OCI-M2 (cell line): Measurements from ENCODE around the gene ARL8A.
"Not testable (repeated sequence)": the region's sequence is repeated elsewhere in the genome, so short reads cannot be mapped to it uniquely, and the experiment has no call there.

Experiments
- DNase-seq: peaks from one replicate; lab custom pipeline; 2025; ENCODE audit not compliant: unreplicated experiment; lab: John Stamatoyannopoulos, UW

The ARL8A gene

DNA sequence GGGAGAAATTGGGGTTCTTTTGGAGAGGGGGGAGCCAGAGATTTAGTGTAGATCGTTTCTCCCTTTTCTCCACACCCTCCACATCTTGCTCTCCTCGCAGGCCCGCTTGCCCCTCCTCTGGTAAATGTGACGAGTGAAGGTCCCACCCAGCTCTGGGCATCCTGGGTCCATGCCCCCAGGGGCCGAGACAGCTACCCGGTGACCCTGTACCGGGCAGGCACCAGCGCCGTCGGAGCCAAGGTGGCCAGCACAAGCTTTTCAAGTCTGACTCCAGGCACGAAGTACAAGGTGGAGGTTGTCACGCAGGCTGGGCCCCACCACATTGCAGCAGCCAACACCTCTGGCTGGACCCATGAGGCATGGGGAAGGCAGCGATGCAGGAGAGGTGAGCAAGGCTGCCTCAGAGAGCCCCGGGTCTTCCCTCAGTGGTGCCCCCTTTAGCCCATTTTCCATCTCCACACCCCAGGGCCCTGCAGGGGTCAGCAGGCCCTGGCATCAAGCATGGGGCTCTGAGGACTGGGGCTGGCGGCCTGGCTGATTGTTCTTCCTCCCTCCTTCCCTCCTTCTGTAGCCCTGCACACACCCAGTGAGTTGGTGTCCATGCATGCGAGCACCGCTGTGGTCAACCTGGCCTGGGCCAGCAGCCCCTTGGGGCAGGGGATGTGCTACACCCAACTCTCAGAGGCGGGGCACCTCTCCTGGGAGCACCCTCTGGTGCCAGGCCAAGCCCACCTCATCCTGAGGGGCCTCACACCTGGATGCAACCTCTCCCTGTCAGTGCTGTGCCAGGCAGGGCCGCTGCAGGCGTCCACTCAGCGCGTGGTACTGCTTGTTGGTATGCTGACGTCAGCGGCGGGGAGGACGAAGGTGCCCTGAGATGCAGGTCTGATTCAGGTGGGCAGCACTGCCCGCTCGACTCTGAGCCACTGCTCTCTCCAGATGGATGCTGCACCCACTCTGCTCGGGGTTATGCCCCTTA, 32.7 kb upstream of the ARL8A start:
- no peak for DNase-seq

- DNase-seq: no peak
Measured at GRCh38 chr1:202173993-202174392, 29.5 kb upstream of the ARL8A start.

GRCh38 chr1:202172015-202172355, 27.4 kb upstream of the ARL8A start:
- no peak for DNase-seq

DNA sequence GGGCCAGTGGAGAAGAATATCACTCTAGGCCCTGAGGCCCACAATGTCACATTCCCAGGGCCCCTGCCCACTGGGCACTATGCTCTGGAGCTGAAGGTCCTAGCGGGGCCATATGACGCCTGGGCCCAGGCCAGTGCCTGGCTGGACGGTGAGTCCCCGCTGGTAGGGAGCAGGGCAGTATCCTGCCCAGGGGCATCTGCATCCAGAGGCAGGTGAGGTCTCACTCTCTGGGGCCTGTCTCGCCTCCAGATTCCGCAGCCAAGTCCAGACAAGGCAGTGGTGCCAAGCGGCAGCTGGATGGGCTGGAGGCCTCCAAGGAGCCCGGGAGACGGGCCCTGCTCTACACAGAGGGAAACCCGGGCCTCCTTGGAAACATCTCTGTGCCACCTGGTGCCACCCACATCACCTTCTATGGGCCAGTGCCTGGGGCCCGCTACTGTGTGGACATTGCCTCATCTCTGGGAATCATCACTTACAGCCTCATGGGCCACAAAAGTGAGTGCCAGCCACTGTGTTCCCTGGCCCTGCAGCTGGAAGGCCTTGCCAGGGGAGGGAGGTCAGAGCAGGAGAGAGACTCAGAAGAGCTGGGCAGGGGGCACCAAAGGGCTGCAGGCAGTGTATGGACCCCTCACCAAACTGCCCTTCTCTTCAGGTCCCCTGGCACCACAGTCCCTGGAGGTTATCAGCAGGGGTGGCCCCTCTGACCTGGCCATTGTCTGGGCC, 26.9 kb upstream of the ARL8A start:
- DNase-seq: no peak

GRCh38 chr1:202170726-202171125, 26.2 kb upstream of the ARL8A start:
- no peak for DNase-seq

GRCh38 chr1:202168861-202169260, 24.3 kb upstream of the ARL8A start:
- DNase-seq: no peak

- no peak for DNase-seq
Measured at GRCh38 chr1:202167708-202168415, 23.3 kb upstream of the ARL8A start.

DNA sequence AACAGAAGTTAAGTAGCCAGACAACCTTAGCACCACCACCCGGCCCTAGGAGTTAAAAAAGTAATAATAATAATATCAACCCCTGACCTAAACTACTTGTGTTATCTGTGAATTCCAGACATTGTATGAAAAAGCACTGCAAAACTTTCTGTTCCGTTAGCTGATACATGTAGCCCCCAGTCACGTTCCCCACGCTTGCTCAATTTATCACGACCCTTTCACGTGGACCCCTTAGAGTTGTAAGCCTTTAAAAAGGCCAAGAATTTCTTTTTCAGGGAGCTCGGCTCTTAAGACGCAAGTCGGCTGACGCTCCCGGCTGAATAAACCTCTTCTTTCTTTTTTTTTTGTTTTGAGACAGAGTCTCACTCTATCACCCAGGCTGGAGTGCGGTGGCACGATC, 22.5 kb upstream of the ARL8A start:
- DNase-seq: not testable (repeated sequence)

DNA sequence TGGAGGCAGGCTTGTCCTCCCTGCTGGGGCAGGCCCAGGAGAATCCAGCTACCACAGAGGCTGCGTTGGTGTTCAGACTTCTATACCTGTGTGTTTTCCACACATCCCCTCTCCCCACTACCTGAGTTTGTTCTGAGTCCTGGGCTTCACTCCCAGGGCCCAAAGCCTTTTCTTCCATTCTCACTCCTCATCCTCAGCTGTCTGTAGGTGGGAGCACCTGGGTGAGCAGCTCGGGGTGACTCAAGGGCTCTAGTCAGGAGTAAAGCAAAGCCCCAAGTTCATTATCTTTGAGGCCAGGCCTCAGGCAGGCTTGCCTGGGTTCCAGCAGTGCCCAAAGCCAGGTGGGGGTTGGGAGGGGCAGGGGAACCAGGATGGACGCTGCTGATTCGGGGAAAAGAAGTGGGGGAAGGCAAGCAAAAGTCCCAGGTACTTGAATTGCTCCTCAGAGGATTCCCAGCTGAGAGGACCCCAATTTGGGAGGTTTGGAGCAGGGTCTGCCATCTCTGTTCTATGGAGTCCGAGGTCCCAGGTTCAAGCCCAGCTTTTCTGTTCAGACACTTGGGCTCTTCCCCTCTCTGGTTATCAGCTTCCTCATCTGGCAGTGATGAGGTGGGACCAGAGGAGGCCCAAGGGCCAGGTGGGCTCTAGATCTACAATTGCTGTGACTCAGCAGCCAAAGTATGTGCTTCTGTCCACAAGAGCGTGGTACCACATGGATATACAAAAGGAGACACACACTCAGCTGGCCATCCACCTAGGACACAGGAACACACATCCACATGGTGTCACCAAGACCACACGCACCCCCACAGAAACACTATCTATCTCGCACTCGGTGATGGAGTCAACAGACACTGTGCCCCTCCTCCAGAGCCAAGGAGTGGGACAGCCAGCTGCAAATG, 21.7 kb upstream of the ARL8A start:
- DNase-seq: no peak

- DNase-seq: no peak
Measured at GRCh38 chr1:202165267-202165941, 20.9 kb upstream of the ARL8A start.

- no peak for DNase-seq
Measured at GRCh38 chr1:202164271-202165037, 19.9 kb upstream of the ARL8A start.

GRCh38 chr1:202163281-202164270, 19.0 kb upstream of the ARL8A start:
- DNase-seq: no peak

DNA sequence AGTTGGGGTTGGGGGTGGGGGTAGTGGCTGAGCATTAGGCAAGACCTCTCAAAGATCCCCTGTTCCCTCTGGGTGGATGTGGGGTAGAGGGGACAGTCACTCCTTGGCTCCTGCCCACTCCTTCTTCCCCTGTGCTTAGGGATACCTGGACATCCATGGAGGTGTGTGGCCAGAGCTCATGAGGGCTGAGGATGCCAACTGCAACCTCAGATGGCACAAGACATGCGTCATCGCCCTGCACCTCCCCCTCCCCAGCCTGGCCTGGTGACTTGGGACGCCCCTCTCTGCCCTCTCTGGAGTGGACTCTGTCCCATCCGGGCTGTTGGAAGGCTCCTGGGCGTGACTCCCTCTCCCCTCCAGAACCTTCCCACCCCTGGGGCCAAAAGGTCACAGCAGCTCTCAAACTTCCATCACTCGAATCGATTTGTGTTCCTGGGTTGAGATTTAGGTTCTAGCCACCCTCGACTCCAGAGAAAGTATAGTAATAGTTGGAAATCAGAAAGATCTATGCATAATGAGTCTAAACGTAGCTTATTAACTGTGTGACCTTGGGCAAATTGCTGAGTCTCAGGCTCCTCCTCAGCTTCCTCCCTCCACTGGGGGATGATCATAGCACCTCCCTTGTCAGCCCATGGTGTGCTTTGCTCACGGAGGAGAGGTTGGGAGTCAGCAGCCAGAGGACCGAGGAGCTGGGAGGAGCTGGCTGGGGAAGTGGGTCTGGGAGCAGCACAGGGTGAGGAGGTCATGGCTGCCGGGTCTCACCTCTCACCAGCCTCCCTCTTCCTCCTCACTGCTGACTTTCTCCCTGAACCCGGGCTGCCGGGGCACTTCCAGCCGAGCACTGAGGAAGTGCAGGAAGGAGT, 18.1 kb upstream of the ARL8A start:
- no peak for DNase-seq

- DNase-seq: no peak
Measured at GRCh38 chr1:202162047-202162417, 17.5 kb upstream of the ARL8A start.

- DNase-seq: no peak
Measured at GRCh38 chr1:202161151-202162046, 16.9 kb upstream of the ARL8A start.

GRCh38 chr1:202160377-202160940, 15.9 kb upstream of the ARL8A start, which contains the start of gene PTPN7:
PTPN7 (minus strand) TSS chr1:202160602; CDS start chr1:202159402, 1,200 bp downstream.
- DNase-seq: no peak
